B cell (primary cell): ENCODE results near the gene DENND1A. TPM values are rescaled to one million over a fixed set of nuclear protein-coding genes. Genes with fewer than 3 reads are reported as not detected.

ENCODE experiments used
- ATAC-seq: fragments of 200-7000 bp; cut with Tn5 transposase; one replicate; pipeline ENCODE4 v1.10.0; 2021; ENCODE audit warnings: low read depth, mild to moderate bottlenecking, moderate number of reproducible peaks, moderate library complexity
- CTCF ChIA-PET: fragments of 350-600 bp; sonication (Branson Sonifier 250); formaldehyde crosslinking; loops from one replicate; lab custom pipeline; 2021; ENCODE audit warnings: antibody characterized with exemption, inconsistent platforms; lab: Charles Lee
- POLR2A ChIA-PET: fragments of 350-600 bp; sonication (Branson Sonifier 250); formaldehyde crosslinking; loops from one replicate; lab custom pipeline; 2021; ENCODE audit warnings: antibody characterized with exemption; lab: Charles Lee
- DNase-seq: peaks from one replicate; pipeline ENCODE4 v3.0.0; 2013
- H2AFZ ChIP-seq: 2 replicates; pipeline ENCODE4 v1.6.1; 2012; ENCODE audit warnings: mild to moderate bottlenecking, low read depth, low read length; ENCODE audit not compliant: insufficient read depth, poor library complexity, severe bottlenecking
- H3K27ac ChIP-seq, 2 donors: 1 replicate in 1 of 2; 2 replicates in 1 of 2; pipeline ENCODE4 v1.5.1; 2012 to 2013; ENCODE audit warnings: low read length in 2 of 2, mild to moderate bottlenecking in 2 of 2, moderate library complexity in 1 of 2
- H3K27me3 ChIP-seq, 4 experiments: fragments of 200-600 bp in 1 of 4; sonication (generic) in 1 of 4; replicated peaks in 1 of 4; 1 replicate in 2 of 4; 2 replicates in 2 of 4; pipeline versions ENCODE4 v1.6.1 to v1.7.0; 2013 to 2016; ENCODE audit warnings: low read length in 3 of 4, mild to moderate bottlenecking in 2 of 4, mixed read lengths in 1 of 4, moderate library complexity in 1 of 4; ENCODE audit not compliant: insufficient read depth in 4 of 4, control insufficient read depth in 3 of 4; ENCODE audit errors: control extremely low read depth in 1 of 4
- H3K36me3 ChIP-seq, 2 experiments: replicated peaks in 1 of 2; 1 replicate in 1 of 2; 2 replicates in 1 of 2; pipeline versions ENCODE4 v1.6.1 to v1.7.1; 2013; ENCODE audit warnings: low read length in 1 of 2; ENCODE audit not compliant: insufficient read depth in 2 of 2, control insufficient read depth in 1 of 2; ENCODE audit errors: control extremely low read depth in 1 of 2, extremely low read depth in 1 of 2
- H3K4me1 ChIP-seq, 2 donors: fragments of 200-600 bp in 1 of 2; sonication (generic) in 1 of 2; 1 replicate in 1 of 2; 2 replicates in 1 of 2; pipeline versions ENCODE4 v1.5.1 to v1.6.1; 2013 to 2017; ENCODE audit warnings: low read length in 2 of 2; ENCODE audit not compliant: control insufficient read depth in 2 of 2, insufficient read depth in 2 of 2
- H3K4me2 ChIP-seq: replicated peaks from 2 replicates; pipeline ENCODE3; 2012; ENCODE audit warnings: mild to moderate bottlenecking, low read depth, low read length; ENCODE audit not compliant: poor library complexity, severe bottlenecking
- H3K4me3 ChIP-seq, 5 experiments: fragments of 200-600 bp in 1 of 5; sonication (generic) in 1 of 5; 1 replicate in 3 of 5; 2 replicates in 2 of 5; pipeline versions ENCODE4 v1.5.1 to v1.7.0; 2011 to 2016; ENCODE audit warnings: low read length in 4 of 5, mild to moderate bottlenecking in 4 of 5, low read depth in 2 of 5, control low read depth in 1 of 5, moderate library complexity in 1 of 5; ENCODE audit not compliant: insufficient read depth in 1 of 5; ENCODE audit errors: control extremely low read depth in 1 of 5, extremely low read depth in 1 of 5
- H3K79me2 ChIP-seq: fragments of 200-600 bp; sonication (generic); one replicate; pipeline ENCODE4 v1.6.0; 2016; ENCODE audit warnings: low read length; ENCODE audit not compliant: control insufficient read depth, insufficient read depth
- H3K9ac ChIP-seq: fragments of 200-600 bp; sonication (generic); 2 replicates; pipeline ENCODE4 v1.6.1; 2017; ENCODE audit warnings: mild to moderate bottlenecking, low read length, moderate library complexity
- H3K9me3 ChIP-seq, 3 donors: one replicate each; pipeline versions ENCODE4 v1.6.1 to v1.7.1; 2013; ENCODE audit warnings: low read length in 2 of 3; ENCODE audit not compliant: control insufficient read depth in 2 of 3, insufficient read depth in 1 of 3; ENCODE audit errors: control extremely low read depth in 1 of 3
- H4K20me1 ChIP-seq: 2 replicates; pipeline ENCODE4 v1.6.0; 2012; ENCODE audit warnings: mild to moderate bottlenecking, low read length; ENCODE audit not compliant: insufficient read depth, control insufficient read depth, poor library complexity, severe bottlenecking
- H3K27ac Mint-ChIP-seq: one replicate; pipeline ENCODE4 v1.8.0; 2021; ENCODE audit warnings: mixed read lengths
- H3K27me3 Mint-ChIP-seq: one replicate; pipeline ENCODE4 v1.8.0; 2021; ENCODE audit warnings: mixed read lengths
- H3K4me1 Mint-ChIP-seq: one replicate; pipeline ENCODE4 v1.8.0; 2021; ENCODE audit warnings: mixed read lengths
- H3K4me3 Mint-ChIP-seq: one replicate; pipeline ENCODE4 v1.8.0; 2021; ENCODE audit warnings: mixed read lengths
- H3K9me3 Mint-ChIP-seq: one replicate; pipeline ENCODE4 v1.8.0; 2022; ENCODE audit warnings: mixed read lengths; ENCODE audit not compliant: insufficient read depth
- EZH2 ChIP-seq: IDR thresholded peaks from 2 replicates; pipeline ENCODE4 v1.6.1; 2012; ENCODE audit warnings: borderline replicate concordance, low read depth, mild to moderate bottlenecking, moderate library complexity, low read length; ENCODE audit not compliant: insufficient read depth, poor library complexity, severe bottlenecking
- WGBS: methylation state at CpG from one replicate; pipeline ENCODE4 v1.1.5; 2013; ENCODE audit warnings: missing lambda C conversion rate; ENCODE audit not compliant: insufficient coverage; 5-methylcytosine and 5-hydroxymethylcytosine counted together
- intact Hi-C: fragments of 100-400 bp; cut with micrococcal nuclease; formaldehyde crosslinking; loops from one replicate; pipeline ENCODE4 v1.10.0; 2022
- polyA plus RNA-seq: library from polyadenylated mRNA; depleted of rRNA; stranded (reverse); fragments of >200 nt; gene quantifications from 2 replicates; pipeline ENCODE4 v1.2.3, GENCODE V29; 2012
- total RNA-seq, 2 donors: library from RNA; stranded (reverse); fragments of 120-200 nt in 1 of 2; gene quantifications; 1 replicate in 1 of 2; 2 replicates in 1 of 2; pipeline versions ENCODE4 v1.2.3 to v1.2.4, GENCODE V29; 2013 to 2022
- TF ChIP-seq, protein P1 (sequence below): fragments of 200-600 bp; IDR thresholded peaks from one replicate; pipeline ENCODE4 v1.8.0; 2022; ENCODE audit warnings: antibody characterized with exemption, mild to moderate bottlenecking

DENND1A gene
- total and polyA plus RNA-seq, 2 donors (not counting 1 experiment from before 2014, with no cell fraction given): 10.8 to 26.0 TPM

DNA sequence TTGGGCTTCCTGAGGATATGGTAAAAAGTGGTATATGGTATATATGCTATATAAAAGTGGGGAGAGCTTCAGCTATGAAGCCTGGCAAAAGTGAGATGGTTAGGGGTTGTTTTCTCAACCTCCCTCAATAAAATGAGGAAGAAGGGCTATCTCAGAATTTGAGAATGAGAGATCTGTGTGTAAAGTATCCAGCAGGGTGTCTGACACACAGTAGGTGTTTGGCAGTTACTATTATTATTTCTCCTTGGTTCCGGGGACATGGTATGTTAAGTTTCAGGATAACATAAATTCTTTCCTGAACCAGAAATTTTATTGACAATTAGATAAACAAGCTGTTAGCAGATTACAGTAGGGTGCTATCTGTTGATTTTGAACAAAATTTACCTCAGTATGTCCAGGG, 94.1 kb downstream of the DENND1A start:
- POLR2A ChIA-PET: interaction anchor here (0.5 kb wide), 1 partner anchor 196 kb away, joined by 5 read pairs; no protein-coding TSS in a partner anchor

More for the DNA sequence above, 94.1 kb downstream of the DENND1A start:
- Histone ChIP-seq H3K9me3 (peaks cover 0 to 6% (median 4%) of the 10 kb centered on the region in 3 donors), H3K36me3 (peaks cover 0 to 4% of the 10 kb centered on the region in 2 experiments), H3K27ac (no peak overlapping the region), H3K9ac (peak overlapping the region; percentile 51), H3K4me3 (peak overlapping the region in 1 of 5 experiments; percentile 63), H3K4me2 (peak overlapping the region; percentile 71), H3K4me1 (peaks cover 14 to 17% of the 10 kb centered on the region in 2 donors), H3K79me2 (peaks cover 19% of the 10 kb centered on the region), H3K27me3 (no peaks in the 10 kb centered on the region), H2AFZ (peak overlapping the region; percentile 58), H4K20me1 (no peaks in the 10 kb centered on the region)
- H3K27ac Mint-ChIP-seq: no peak overlapping the region
- intact Hi-C loops: no loop called here
- CTCF ChIA-PET: interaction anchor here (2.4 kb wide), 1 partner anchor 10 kb away, joined by 6 read pairs; no protein-coding TSS in a partner anchor
- ATAC-seq (no peak), DNase-seq (peak; percentile 6)
- peaks cover 27% of the 10 kb centered on the region for H3K4me1 Mint-ChIP-seq
- WGBS: no CpG with 5 or more reads among the region's 1 CpG
- peak overlapping the region; percentile 75 for H3K4me3 Mint-ChIP-seq
- TF ChIP-seq, protein P1, sequence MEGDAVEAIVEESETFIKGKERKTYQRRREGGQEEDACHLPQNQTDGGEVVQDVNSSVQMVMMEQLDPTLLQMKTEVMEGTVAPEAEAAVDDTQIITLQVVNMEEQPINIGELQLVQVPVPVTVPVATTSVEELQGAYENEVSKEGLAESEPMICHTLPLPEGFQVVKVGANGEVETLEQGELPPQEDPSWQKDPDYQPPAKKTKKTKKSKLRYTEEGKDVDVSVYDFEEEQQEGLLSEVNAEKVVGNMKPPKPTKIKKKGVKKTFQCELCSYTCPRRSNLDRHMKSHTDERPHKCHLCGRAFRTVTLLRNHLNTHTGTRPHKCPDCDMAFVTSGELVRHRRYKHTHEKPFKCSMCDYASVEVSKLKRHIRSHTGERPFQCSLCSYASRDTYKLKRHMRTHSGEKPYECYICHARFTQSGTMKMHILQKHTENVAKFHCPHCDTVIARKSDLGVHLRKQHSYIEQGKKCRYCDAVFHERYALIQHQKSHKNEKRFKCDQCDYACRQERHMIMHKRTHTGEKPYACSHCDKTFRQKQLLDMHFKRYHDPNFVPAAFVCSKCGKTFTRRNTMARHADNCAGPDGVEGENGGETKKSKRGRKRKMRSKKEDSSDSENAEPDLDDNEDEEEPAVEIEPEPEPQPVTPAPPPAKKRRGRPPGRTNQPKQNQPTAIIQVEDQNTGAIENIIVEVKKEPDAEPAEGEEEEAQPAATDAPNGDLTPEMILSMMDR: no peak
- TF ChIP-seq EZH2: no peak
- H3K9me3 Mint-ChIP-seq: peaks cover 2% of the 10 kb centered on the region
- H3K27me3 Mint-ChIP-seq: no peaks in the 10 kb centered on the region
